EL (cell line): ENCODE measurements around the gene SPATA13.
"Not testable (repeated sequence)": the region's sequence is repeated elsewhere in the genome, so short reads cannot be mapped to it uniquely, and the experiment has no call there.

Experiments
- DNase-seq: peaks from one replicate; pipeline ENCODE4 v3.0.0-alpha.2; 2016

SPATA13 gene

GRCh38 chr13:24160458-24161009 is at the start of gene SPATA13:
TSS of gene SPATA13 (plus strand) at chr13:24160720. CDS start at chr13:24222930, 62,210 bp downstream.
- peak; percentile 88 for DNase-seq

DNA sequence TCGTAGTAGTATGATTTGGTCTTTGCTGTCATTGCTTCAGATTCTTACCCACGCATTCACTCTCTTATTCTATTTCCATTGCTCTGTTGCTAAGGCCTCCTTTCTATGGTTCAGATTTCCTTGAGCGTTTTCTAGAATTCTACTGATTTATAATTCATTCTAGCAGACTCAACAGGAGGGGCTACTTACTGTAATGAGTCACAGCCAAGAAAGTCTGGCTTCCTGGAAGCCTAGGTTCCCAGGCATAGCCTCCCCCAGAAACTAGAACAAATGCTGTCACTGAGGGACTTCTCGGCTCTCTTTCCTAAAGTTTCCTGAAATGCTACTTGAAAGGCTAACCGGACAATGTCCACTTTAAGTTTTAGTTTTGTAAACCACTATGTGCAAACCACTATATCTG is 47.7 kb upstream of the SPATA13 start:
- no peak for DNase-seq

DNA sequence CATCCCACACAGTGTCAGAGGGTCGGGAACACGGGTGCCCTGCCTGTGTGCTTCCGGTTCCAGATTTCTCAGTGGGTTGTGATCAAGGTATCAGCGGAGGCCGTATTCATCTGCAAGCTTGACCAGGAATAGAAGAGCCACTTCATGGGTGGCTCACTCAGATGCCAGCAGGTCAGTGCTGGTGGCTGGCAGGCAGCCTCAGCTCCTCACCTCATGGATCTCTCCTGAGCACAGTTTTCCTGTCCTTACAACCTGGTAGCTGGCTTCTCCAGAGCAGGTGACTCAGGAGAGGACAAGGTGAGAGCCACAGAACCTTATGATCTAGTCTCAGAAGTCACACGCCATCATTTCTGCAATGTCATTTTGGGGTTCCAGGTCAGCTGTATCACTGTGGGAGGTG is 44.8 kb upstream of the SPATA13 start:
- no peak for DNase-seq

GRCh38 chr13:24116131-24116530 is 44.4 kb upstream of the SPATA13 start:
- no peak for DNase-seq

DNA sequence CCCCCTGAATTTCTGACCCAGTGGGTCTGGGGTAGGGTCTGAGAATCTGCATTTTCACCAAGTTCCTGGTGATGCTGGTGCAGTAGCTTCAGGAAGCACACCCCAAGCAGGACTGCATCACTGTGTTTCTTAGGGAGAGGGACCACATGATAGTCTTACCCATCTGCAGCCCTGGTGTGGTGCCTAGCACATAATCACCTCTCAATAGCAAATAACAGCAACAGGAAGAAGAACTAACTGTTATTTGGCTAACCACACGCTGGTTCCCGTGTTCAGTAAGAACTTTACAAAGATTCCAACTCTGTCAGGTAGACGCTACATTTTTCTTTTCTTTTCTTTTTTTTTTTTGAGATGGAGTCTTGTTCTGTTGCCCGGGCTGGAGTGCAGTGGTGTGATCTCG is 41.9 kb upstream of the SPATA13 start:
- no peak for DNase-seq

- DNase-seq, result no peak
These were observed 40.7 kb upstream of the SPATA13 start for GRCh38 chr13:24119626-24120508.

GRCh38 chr13:24122045-24122444 is 38.5 kb upstream of the SPATA13 start:
- DNase-seq, result not testable (repeated sequence)

- no peak for DNase-seq
These were observed 38.0 kb upstream of the SPATA13 start for GRCh38 chr13:24122569-24122968.

DNA sequence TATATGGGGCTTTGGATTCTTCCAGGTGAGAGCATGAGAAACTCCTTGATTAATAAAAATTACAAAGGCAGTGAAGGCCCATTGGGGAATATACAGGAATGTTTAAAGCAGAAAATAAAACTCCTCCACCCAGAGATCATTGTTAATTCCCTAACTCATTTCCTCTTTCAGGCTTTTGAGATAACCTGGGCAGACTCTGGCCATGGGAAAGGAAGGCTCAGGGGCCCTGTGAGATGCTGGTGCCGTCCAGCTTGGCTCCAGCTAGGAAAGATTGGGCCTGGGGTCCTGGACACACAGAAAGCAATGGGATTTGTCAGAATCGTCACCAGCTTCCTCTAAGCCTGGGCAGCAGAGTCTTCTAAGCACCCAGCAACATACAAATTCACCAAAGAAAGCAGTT is 36.8 kb upstream of the SPATA13 start:
- no peak for DNase-seq

- no peak for DNase-seq
These were observed 35.6 kb upstream of the SPATA13 start for GRCh38 chr13:24124789-24125476.

- DNase-seq, result no peak
These were observed 33.3 kb upstream of the SPATA13 start for GRCh38 chr13:24127116-24127631.

- DNase-seq, result no peak
These were observed 32.4 kb upstream of the SPATA13 start for GRCh38 chr13:24128112-24128511.

GRCh38 chr13:24128962-24129361 is 31.6 kb upstream of the SPATA13 start:
- DNase-seq, result no peak

- no peak for DNase-seq
These were observed 30.4 kb upstream of the SPATA13 start for GRCh38 chr13:24129914-24130774.

DNA sequence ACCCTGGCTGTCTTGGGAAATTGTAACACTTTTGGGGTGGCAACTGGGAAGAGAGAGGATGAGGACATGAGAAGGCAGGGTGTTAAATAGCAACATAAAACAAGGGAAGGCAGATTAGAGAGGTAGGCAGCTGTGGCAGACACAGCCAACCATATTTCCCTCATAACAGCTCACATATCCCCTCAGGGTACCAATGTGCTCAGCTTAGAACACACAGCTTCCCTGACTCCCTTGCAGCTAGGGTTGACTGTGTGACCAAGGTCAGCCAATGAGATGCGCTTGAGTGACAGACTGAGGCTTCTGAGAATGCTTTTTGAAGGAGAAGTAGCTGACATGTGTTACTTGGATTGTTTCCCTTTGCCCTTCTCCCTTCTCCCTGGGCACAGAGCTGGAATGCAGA is 28.8 kb upstream of the SPATA13 start:
- DNase-seq, result no peak

DNA sequence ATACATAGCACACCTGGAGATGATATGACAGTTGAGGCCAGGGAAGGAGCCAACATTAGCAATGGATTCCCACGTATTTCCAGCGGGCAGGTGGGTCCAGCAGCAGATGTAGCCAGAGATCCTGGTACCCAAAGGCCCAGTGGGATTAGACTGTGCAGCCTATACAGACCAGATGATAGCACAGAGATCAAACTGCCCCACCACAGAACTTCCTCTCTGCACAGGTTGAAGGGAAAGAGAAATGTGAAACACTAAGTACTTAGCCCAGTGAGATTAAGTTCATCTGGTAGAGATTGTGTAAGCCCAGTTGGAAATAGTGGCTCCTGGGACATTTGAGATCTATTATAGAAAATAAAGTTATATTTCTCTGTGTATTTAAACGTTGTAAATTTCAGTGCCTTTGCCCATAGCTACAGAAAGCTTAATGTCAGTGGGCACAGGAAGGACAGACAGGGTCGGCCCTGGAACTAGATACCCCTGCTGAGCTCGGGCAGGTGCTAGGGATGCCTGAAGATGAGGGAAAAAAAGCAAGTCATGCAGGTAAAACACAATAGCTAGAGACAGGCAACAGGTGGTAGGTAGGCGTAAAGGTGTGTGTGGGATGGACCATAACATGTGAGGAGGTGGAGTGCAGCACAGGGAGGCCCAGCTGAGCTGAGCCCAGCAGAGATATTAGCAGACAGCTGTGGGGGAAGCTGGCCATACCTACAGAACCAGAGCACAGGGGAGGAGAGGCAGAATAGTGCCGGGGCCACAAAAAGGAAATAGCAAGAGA is 27.3 kb upstream of the SPATA13 start:
- DNase-seq, result no peak

- DNase-seq, result no peak
These were observed 26.3 kb upstream of the SPATA13 start for GRCh38 chr13:24134231-24134630.

- peak; percentile 41 for DNase-seq
These were observed 25.8 kb upstream of the SPATA13 start for GRCh38 chr13:24134757-24135156.

DNA sequence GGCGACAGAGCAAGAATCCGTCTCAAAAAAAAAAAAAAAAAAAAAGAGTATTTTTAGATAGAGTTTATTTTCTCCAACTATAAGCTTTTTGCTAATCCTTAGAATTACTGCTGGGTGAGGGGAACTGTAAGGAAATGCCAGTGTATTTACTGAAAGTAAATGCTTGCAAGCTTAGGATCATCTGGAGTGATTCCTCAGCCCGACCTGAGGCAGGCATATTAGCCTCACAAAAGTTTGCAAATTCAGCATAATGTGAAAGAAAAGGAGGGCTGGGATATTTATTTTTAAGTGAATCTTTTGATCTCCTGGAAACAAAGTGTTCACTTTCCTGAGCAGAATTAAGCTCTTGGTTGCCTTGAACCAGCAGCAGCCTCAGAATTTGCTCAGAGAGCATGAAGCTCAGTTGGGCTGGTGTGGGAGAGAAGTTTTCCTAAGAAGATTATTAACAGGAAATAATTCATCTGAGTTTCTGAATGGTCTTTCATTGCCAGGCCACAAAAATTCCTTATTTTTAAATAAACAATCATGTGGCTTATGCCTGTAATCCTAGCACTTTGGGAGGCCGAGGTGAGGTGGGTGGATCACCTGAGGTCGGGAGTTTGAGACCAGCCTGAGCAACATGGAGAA is 24.7 kb upstream of the SPATA13 start:
- peak; percentile 52 for DNase-seq

DNA sequence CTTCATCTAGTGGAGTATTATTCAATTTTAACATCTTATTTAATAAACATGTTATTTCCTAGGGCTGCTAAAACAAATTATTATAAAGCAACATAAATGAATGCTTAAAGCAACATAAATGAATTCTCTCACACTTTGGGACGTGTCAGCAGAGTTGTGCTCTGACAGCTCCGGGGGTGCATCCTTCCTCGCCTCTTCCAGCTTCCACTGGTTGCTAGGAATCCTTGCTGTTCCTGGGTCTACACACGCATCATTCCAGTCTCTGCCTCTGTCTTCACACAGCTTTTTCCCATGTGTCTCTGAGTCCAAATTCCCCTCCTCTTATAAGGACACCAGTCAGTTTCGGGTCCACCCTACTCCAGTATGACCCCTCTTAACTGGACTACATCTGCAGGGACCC is 21.6 kb upstream of the SPATA13 start:
- DNase-seq, result no peak

GRCh38 chr13:24141333-24141910 is 19.1 kb upstream of the SPATA13 start:
- peak; percentile 43 for DNase-seq
